Epithelial cell of proximal tubule (primary cell): ENCODE results near the gene PPIL4. TPM values are rescaled to one million over a fixed set of nuclear protein-coding genes. Genes with fewer than 3 reads are reported as not detected.

Experiments used
- DNase-seq: peaks from one replicate; pipeline ENCODE4 v3.0.0-alpha.2; 2011; ENCODE audit warnings: low read depth
- H3K4me3 ChIP-seq: 2 replicates; pipeline ENCODE4 v1.5.1; 2011; ENCODE audit warnings: low read depth, mild to moderate bottlenecking, low read length
- CTCF ChIP-seq: conservative IDR thresholded peaks from 2 replicates; pipeline ENCODE4 v1.5.1; 2012; ENCODE audit warnings: low read depth, mild to moderate bottlenecking, low read length
- total RNA-seq: library from RNA; depleted of rRNA; stranded (reverse); fragments of >200 nt; gene quantifications from 2 replicates; pipeline ENCODE4 v1.2.3, GENCODE V29; 2015

Gene PPIL4
- total RNA-seq: 20.9 and 33.0 TPM in 2 replicates

- peak; percentile 30 for DNase-seq
- H3K4me3 ChIP-seq: peak within 1 kb of the TSS; percentile 86
- peak; percentile 87 for TF ChIP-seq CTCF
These were observed at the start of gene PPIL4 for GRCh38 chr6:149545754-149546471. PPIL4 (minus strand) TSS chr6:149546043; CDS start chr6:149546005, 38 bp downstream.

GRCh38 chr6:149593408-149593807 is 47.6 kb upstream of the PPIL4 start:
- peak; percentile 52 for DNase-seq
- H3K4me3 ChIP-seq: no peak overlapping the region
- TF ChIP-seq CTCF: no peak

- TF ChIP-seq CTCF: no peak
- H3K4me3 ChIP-seq: no peak overlapping the region
- DNase-seq: no peak
These were observed 47.1 kb upstream of the PPIL4 start for GRCh38 chr6:149592983-149593382.

DNA sequence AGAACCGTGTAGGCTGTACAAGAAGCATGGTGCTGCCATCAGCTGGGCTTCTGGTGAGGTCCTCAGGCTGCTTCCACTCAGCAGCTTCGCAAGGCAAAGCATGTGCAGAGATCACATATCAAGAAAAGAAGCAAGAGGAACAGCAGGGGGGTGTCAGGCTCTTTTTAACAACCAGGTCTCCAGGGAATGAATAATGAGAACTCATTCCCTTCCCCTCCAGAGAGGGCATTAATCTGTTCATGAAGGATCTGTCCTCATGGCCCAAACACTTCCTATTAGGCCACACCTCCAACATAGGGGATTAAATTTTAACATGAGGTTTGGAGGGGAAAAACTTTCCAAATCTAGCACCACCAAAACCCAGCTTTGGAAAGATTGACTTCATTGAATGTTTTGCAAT is 40.3 kb upstream of the PPIL4 start:
- no peak overlapping the region for H3K4me3 ChIP-seq
- no peak for TF ChIP-seq CTCF

GRCh38 chr6:149581349-149581748 is 35.5 kb upstream of the PPIL4 start:
- TF ChIP-seq CTCF: no peak
- no peak overlapping the region for H3K4me3 ChIP-seq
- no peak for DNase-seq

More for the DNA sequence above, 40.3 kb upstream of the PPIL4 start:
- no peak for DNase-seq

GRCh38 chr6:149580880-149581279 is 35.0 kb upstream of the PPIL4 start:
- TF ChIP-seq CTCF: no peak
- DNase-seq: no peak
- no peak overlapping the region for H3K4me3 ChIP-seq
